HG03196 (cell line): ENCODE results near the gene LCT.
A peak's percentile ranks its signal among the peaks of the same experiment; 100 is the strongest.

Experiments used
- ATAC-seq: cut with Tn5 transposase; IDR thresholded peaks from one replicate; pipeline ENCODE4 v1.9.1; 2021; ENCODE audit not compliant: unreplicated experiment

LCT gene

GRCh38 chr2:135744760-135745314 lies 92.1 kb downstream of the LCT start:
- ATAC-seq: no peak

- no peak for ATAC-seq
Observed at GRCh38 chr2:135743860-135744259, 93.1 kb downstream of the LCT start.

GRCh38 chr2:135742325-135742757 lies 94.6 kb downstream of the LCT start:
- ATAC-seq: peak; percentile 23

- peak; percentile 94 for ATAC-seq
Observed at GRCh38 chr2:135741395-135742324, 95.3 kb downstream of the LCT start, which contains the start of gene UBXN4. TSS of gene UBXN4 (plus strand) at chr2:135741855. CDS start at chr2:135741930, 75 bp downstream.

GRCh38 chr2:135741043-135741394 lies 96.0 kb downstream of the LCT start:
- no peak for ATAC-seq

- no peak for ATAC-seq
Observed at GRCh38 chr2:135740206-135740605, 96.8 kb downstream of the LCT start.
